Measurements from ENCODE around the gene MARCHF10. TPM values are rescaled to one million over a fixed set of nuclear protein-coding genes. Genes with fewer than 3 reads are reported as not detected.
A peak's percentile ranks its signal among the peaks of the same experiment; 100 is the strongest.

The MARCHF10 gene
- total RNA-seq, 1 donor from 2014 or later: 5.1 TPM

DNA sequence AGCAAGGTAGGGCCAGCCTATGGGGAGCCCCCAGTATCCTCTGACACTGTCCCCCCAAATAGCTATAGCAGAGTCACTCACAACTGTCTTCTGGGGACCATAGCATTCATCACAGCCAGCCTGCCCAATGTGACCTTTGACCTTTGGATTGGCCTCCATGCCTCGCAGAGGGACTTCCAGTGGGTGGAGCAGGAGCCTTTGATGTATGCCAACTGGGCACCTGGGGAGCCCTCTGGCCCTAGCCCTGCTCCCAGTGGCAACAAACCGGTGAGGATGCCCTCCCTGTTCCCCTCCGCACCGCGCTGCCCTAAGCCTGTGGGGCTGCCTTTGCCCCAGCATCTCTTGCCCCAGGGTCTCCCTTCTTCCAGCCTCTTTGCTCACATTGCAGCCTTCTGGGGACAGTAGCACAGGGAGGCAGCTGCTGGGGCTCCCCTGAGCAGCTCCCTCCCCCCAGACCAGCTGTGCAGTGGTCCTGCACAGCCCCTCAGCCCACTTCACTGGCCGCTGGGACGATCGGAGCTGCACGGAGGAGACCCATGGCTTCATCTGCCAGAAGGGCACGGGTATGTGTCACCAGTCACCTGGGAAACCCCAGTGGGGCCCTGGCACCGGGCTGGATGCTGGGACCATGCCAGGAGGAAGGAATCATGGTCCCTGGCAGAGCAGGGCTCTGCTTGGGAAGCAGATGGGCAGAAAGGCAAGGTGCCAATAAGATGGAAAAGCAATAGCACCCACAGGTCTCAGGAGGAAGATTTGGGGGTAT is 119.5 kb downstream of the MARCHF10 start:
- TF ChIP-seq, protein P1, sequence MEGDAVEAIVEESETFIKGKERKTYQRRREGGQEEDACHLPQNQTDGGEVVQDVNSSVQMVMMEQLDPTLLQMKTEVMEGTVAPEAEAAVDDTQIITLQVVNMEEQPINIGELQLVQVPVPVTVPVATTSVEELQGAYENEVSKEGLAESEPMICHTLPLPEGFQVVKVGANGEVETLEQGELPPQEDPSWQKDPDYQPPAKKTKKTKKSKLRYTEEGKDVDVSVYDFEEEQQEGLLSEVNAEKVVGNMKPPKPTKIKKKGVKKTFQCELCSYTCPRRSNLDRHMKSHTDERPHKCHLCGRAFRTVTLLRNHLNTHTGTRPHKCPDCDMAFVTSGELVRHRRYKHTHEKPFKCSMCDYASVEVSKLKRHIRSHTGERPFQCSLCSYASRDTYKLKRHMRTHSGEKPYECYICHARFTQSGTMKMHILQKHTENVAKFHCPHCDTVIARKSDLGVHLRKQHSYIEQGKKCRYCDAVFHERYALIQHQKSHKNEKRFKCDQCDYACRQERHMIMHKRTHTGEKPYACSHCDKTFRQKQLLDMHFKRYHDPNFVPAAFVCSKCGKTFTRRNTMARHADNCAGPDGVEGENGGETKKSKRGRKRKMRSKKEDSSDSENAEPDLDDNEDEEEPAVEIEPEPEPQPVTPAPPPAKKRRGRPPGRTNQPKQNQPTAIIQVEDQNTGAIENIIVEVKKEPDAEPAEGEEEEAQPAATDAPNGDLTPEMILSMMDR (IDR thresholded peaks at IDR 0.05): no peak
- Histone ChIP-seq H3K9me3 (no peaks in the 10 kb centered on the region), H3K4me1 (no peaks in the 10 kb centered on the region), H3K27me3 (ENCODE audit: low read depth) (no peaks in the 10 kb centered on the region), H3K27ac (no peak overlapping the region), H3K4me3 (no peak overlapping the region), H3K36me3 (peaks cover 43% of the 10 kb centered on the region)
- intact Hi-C loops (cut with DNase I): no loop called here
- DNase-seq (peak; percentile 23), ATAC-seq (no peak)

DNA sequence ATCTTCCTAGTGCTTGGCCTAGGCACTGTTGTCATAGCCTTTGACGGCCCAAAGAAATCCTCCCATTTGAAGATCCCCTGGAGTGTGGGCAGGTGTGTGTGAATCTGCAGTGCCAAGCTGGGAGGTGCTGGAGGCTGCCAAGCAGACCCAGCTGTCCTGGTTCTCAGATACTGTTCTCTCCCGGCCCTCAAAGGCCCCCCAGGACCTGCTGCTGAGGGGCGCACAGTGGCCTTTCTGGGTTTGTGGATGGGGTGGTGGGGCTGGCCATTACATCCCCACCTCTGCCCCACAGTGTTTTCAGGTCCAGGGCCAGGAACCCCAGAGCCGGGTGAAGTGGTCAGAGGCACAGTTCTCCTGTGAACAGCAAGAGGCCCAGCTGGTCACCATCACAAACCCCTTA is 120.1 kb downstream of the MARCHF10 start:
- Histone ChIP-seq H3K27ac (no peak overlapping the region), H3K36me3 (peaks cover 44% of the 10 kb centered on the region), H3K27me3 (ENCODE audit: low read depth) (no peaks in the 10 kb centered on the region), H3K9me3 (no peaks in the 10 kb centered on the region), H3K4me1 (no peaks in the 10 kb centered on the region), H3K4me3 (no peak overlapping the region)
- TF ChIP-seq, protein P1 (IDR thresholded peaks at IDR 0.05): no peak
- intact Hi-C loops (cut with DNase I): no loop called here
- DNase-seq (no peak), ATAC-seq (no peak)

DNA sequence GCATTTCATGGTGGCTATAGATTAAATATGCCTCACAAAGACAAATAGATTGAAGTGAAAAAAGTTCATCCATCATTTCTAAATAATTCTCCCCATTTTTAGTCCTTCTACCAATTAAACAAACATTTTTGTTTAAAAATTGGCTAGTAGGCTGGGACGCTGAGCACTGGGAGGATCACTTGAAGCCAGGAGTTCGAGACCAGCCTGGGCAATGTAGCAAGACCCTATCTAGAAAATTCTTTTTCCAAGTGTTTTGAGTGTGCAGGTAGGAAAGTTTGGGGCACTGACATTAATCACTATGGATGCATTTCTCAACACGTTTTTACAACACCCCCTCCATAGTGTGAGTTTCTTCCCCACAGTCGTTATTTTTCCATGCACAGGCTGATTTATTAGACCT is 123.9 kb downstream of the MARCHF10 start:
- ATAC-seq (no peak), DNase-seq (no peak)
- TF ChIP-seq, protein P1 (IDR thresholded peaks at IDR 0.05): no peak
- Histone ChIP-seq H3K36me3 (peaks cover 47% of the 10 kb centered on the region), H3K27me3 (ENCODE audit: low read depth) (no peaks in the 10 kb centered on the region), H3K9me3 (no peaks in the 10 kb centered on the region), H3K4me3 (no peak overlapping the region), H3K27ac (no peak overlapping the region), H3K4me1 (no peaks in the 10 kb centered on the region)
- intact Hi-C loops (cut with DNase I): no loop called here

DNA sequence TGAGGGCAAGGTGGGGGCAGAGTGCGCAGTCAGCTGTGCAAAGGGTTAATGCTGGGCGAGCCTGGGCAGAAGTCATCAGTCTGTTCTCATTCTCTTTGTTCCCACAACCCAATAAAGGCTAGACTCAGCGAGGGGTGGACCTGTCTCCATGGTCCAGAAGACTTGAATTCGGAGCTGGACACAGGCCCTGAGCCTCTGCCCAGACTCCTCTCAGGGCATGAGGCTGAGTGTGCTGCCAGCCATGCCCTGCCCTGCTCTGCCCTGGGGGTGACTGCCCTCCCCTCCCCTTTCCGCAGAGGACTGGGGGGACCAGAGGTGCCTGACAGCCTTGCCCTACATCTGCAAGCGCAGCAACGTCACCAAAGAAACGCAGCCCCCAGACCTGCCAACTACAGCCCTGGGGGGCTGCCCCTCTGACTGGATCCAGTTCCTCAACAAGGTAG is 126.2 kb downstream of the MARCHF10 start:
- ATAC-seq: peak in 1 of 2 donors; percentile 5
- no peak overlapping the region for H3K4me3 ChIP-seq
- no peaks in the 10 kb centered on the region for H3K9me3 ChIP-seq
- H3K36me3 ChIP-seq: peaks cover 43% of the 10 kb centered on the region
- H3K4me1 ChIP-seq: no peaks in the 10 kb centered on the region
- TF ChIP-seq, protein P1 (IDR thresholded peaks at IDR 0.05): no peak
- peak; percentile 34 for DNase-seq
- no peaks in the 10 kb centered on the region for H3K27me3 ChIP-seq (ENCODE audit: low read depth)
- intact Hi-C loops (cut with DNase I): no loop called here
- no peak overlapping the region for H3K27ac ChIP-seq

DNA sequence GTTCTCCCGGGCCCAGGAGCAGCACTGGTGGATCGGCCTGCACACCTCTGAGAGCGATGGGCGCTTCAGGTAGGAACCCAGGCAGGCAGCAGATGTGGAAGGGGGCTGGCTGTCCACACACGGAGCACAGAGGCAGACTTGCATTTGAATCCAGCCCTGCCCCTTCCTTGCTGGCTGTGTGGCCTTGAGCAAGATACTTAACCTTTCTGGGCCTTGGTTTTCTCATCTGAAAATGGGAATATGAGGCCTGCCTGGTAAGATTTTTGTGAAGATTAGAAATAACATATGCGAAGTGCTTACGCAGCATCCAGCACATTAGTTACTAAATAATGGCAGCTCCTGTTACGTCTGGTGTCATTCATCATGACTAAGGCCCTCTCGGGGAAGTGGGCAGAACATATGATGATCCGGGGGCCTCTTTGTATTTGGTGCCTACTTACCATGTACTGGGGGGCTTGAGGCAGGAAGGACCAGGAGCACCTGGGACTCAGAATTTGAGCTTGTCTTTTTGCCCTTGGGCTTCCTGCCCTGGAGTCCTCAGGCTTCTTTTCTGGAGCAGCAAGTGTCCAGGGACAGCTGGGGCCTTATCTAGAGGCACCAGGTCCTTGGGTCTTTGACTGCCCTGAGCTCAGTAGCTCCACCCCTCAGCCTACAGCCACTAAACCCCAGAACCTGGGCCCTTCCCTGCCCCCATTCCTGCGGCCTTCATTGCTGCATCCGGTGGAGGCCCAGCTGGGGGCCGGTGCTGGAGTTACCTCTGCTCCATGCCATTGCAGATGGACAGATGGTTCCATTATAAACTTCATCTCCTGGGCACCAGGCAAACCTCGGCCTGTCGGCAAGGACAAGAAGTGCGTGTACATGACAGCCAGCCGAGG is 126.8 kb downstream of the MARCHF10 start:
- Histone ChIP-seq H3K36me3 (peaks cover 49% of the 10 kb centered on the region), H3K9me3 (no peaks in the 10 kb centered on the region), H3K27ac (no peak overlapping the region), H3K4me3 (no peak overlapping the region), H3K4me1 (no peaks in the 10 kb centered on the region), H3K27me3 (ENCODE audit: low read depth) (no peaks in the 10 kb centered on the region)
- ATAC-seq: no peak
- intact Hi-C loops (cut with DNase I): no loop called here
- DNase-seq: peak; percentile 18
- TF ChIP-seq, protein P1 (IDR thresholded peaks at IDR 0.05): no peak
